ENCODE data around the gene SH3RF1. TPM values are rescaled to one million over a fixed set of nuclear protein-coding genes. Genes with fewer than 3 reads are reported as not detected.
A peak's percentile ranks its signal among the peaks of the same experiment; 100 is the strongest.

The SH3RF1 gene
- total RNA-seq, 2 donors from 2014 or later: 37.6 to 68.8 TPM

- no peak overlapping the region for H3K4me3 ChIP-seq (ENCODE audit: low read length)
- Mint-ChIP-seq H3K4me3 (no peak overlapping the region), H3K36me3 (ENCODE audit: low read depth) (no peaks in the 10 kb centered on the region), H3K9me3 (no peaks in the 10 kb centered on the region), H3K4me1 (peaks cover 20% of the 10 kb centered on the region), H3K27ac (no peak overlapping the region), H3K27me3 (ENCODE audit: insufficient read depth) (peaks cover 2% of the 10 kb centered on the region)
- no peaks in the 10 kb centered on the region for H3K27me3 ChIP-seq (ENCODE audit: control insufficient read depth, insufficient read depth, low read length, poor library complexity, severe bottlenecking)
- H3K4me1 ChIP-seq (ENCODE audit: control insufficient read depth, insufficient read depth, low read length): no peaks in the 10 kb centered on the region
- H3K9me3 ChIP-seq (ENCODE audit: control insufficient read depth, low read length): no peaks in the 10 kb centered on the region
- no peak overlapping the region for H3K9ac ChIP-seq (ENCODE audit: extremely low read depth, low read length, poor library complexity, severe bottlenecking)
- TF ChIP-seq, protein P1, sequence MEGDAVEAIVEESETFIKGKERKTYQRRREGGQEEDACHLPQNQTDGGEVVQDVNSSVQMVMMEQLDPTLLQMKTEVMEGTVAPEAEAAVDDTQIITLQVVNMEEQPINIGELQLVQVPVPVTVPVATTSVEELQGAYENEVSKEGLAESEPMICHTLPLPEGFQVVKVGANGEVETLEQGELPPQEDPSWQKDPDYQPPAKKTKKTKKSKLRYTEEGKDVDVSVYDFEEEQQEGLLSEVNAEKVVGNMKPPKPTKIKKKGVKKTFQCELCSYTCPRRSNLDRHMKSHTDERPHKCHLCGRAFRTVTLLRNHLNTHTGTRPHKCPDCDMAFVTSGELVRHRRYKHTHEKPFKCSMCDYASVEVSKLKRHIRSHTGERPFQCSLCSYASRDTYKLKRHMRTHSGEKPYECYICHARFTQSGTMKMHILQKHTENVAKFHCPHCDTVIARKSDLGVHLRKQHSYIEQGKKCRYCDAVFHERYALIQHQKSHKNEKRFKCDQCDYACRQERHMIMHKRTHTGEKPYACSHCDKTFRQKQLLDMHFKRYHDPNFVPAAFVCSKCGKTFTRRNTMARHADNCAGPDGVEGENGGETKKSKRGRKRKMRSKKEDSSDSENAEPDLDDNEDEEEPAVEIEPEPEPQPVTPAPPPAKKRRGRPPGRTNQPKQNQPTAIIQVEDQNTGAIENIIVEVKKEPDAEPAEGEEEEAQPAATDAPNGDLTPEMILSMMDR (conservative IDR thresholded peaks at IDR 0.05): no peak
- no peaks in the 10 kb centered on the region for H3K36me3 ChIP-seq (ENCODE audit: control insufficient read depth, insufficient read depth, low read length)
- H3K27ac ChIP-seq (ENCODE audit: low read depth, low read length): no peak overlapping the region
- no peak for DNase-seq
- 93 to 94% methylated on average over 2 to 4 of the region's 4 CpGs for WGBS, 2 experiments (ENCODE audit: insufficient coverage in 1 of 2, insufficient read length in 1 of 2)
Measured at GRCh38 chr4:169047956-169048355, 222.8 kb downstream of the SH3RF1 start.

DNA sequence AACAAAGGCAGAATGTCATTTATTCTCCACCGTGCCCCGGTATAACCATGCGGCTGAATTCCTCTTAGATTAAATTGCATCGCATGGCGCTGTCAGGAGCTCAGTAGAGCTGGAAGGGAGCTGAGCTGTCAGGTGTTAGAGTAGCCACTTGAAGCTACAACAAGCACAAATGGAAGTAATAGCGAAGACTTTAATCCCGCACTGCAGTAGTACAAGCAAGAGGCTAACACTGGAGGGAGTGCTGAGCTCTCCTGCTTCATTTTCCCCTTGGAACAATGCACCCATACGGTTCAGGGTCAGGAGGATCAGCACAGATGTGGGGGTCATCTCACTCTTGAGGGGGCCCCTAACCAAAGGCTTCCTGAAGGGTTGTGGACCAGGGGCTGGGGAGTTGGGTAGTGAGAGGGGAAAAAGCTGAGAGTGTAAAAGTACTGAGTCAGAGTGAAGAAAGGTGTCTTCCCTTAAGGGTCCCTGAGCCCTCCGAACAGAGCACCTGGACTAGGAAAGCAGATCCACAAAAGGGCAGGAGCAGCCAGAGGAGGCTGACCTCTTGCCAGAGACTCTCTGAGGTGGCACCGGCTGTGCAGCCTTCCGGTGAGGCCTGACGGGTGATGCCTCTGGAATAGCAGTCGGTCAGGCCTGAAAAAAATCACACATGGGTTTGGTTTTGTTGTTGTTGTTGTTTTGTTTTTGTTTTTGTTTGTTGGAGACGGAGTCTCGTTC lies 224.7 kb downstream of the SH3RF1 start:
- Histone ChIP-seq H3K9me3 (ENCODE audit: control insufficient read depth, low read length) (no peaks in the 10 kb centered on the region), H3K9ac (ENCODE audit: extremely low read depth, low read length, poor library complexity, severe bottlenecking) (no peak overlapping the region), H3K36me3 (ENCODE audit: control insufficient read depth, insufficient read depth, low read length) (no peaks in the 10 kb centered on the region), H3K27me3 (ENCODE audit: control insufficient read depth, insufficient read depth, low read length, poor library complexity, severe bottlenecking) (no peaks in the 10 kb centered on the region), H3K4me1 (ENCODE audit: control insufficient read depth, insufficient read depth, low read length) (no peaks in the 10 kb centered on the region), H3K4me3 (ENCODE audit: low read length) (no peak overlapping the region), H3K27ac (ENCODE audit: low read depth, low read length) (no peak overlapping the region)
- Mint-ChIP-seq H3K27me3 (ENCODE audit: insufficient read depth) (no peaks in the 10 kb centered on the region), H3K9me3 (no peaks in the 10 kb centered on the region), H3K27ac (peak overlapping the region; percentile 79), H3K4me1 (peaks cover 20% of the 10 kb centered on the region), H3K4me3 (no peak overlapping the region), H3K36me3 (ENCODE audit: low read depth) (no peaks in the 10 kb centered on the region)
- DNase-seq: peak; percentile 62
- TF ChIP-seq, protein P1 (conservative IDR thresholded peaks at IDR 0.05): peak; percentile 75
- 77 to 80% methylated on average over 11 to 15 of the region's 15 CpGs for WGBS, 2 experiments (ENCODE audit: insufficient coverage in 1 of 2, insufficient read length in 1 of 2)

DNA sequence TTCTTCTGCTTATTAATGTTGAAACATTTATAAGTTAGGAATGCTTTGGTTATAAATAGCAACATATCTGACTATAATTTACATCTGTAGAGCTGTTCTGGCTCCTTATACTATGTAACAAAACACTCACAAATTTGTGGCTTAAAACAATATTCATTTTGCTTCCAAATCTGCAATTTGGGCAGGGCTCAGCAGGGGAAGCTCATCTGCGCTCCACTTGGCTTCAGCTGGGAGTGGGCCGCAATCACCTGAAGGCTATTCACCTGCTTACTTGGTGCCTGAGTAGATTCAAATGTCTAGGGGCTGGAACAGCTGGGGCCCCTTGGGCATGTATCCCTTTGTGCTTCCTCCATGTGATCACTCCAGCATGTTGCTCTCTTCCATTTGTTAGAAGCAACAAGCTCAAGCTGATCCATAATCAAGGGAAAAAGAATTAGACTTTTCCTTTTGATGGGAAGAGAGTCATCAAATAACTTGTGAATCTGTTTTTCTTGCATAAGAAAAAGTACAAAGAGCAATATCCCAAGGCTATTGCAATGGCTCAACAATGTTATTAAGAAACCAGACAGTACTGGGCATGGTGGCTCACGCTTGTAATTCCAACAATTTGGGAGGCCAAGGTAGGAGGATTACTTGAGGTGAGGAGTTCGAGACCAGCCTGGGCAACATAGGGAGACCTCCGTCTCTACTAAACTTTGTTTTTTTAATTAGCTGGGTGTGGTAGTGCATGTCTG lies 225.9 kb downstream of the SH3RF1 start:
- H3K9me3 Mint-ChIP-seq: no peaks in the 10 kb centered on the region
- Histone ChIP-seq H3K27me3 (ENCODE audit: control insufficient read depth, insufficient read depth, low read length, poor library complexity, severe bottlenecking) (no peaks in the 10 kb centered on the region), H3K4me1 (ENCODE audit: control insufficient read depth, insufficient read depth, low read length) (no peaks in the 10 kb centered on the region), H3K9me3 (ENCODE audit: control insufficient read depth, low read length) (no peaks in the 10 kb centered on the region), H3K4me3 (ENCODE audit: low read length) (no peak overlapping the region), H3K36me3 (ENCODE audit: control insufficient read depth, insufficient read depth, low read length) (no peaks in the 10 kb centered on the region), H3K9ac (ENCODE audit: extremely low read depth, low read length, poor library complexity, severe bottlenecking) (no peak overlapping the region), H3K27ac (ENCODE audit: low read depth, low read length) (no peak overlapping the region)
- H3K36me3 Mint-ChIP-seq (ENCODE audit: low read depth): no peaks in the 10 kb centered on the region
- DNase-seq: no peak
- TF ChIP-seq, protein P1 (conservative IDR thresholded peaks at IDR 0.05): no peak
- H3K27me3 Mint-ChIP-seq (ENCODE audit: insufficient read depth): no peaks in the 10 kb centered on the region
- H3K4me1 Mint-ChIP-seq: peaks cover 11% of the 10 kb centered on the region
- H3K27ac Mint-ChIP-seq: no peak overlapping the region
- H3K4me3 Mint-ChIP-seq: no peak overlapping the region
- WGBS, 2 experiments (ENCODE audit: insufficient coverage in 1 of 2, insufficient read length in 1 of 2): 94 to 97% methylated on average over 3 to 5 of the region's 5 CpGs

Measured in endodermal cell (in vitro differentiated cells).